PFSK-1 (cell line): ENCODE measurements around the gene SFT2D3.

Source experiments
- POLR2AphosphoS5 ChIP-seq: IDR thresholded peaks from 2 replicates; pipeline ENCODE4 v1.6.1; 2012; ENCODE audit warnings: low read depth, mild to moderate bottlenecking, control low read depth, low read length, moderate library complexity
- REST ChIP-seq, 2 experiments: IDR thresholded peaks; 2 replicates each; pipeline versions ENCODE4 v1.6.1 to v1.8.0; 2011 to 2012; ENCODE audit warnings: low read depth in 2 of 2, low read length in 2 of 2, control low read depth in 1 of 2, inconsistent platforms in 1 of 2, mild to moderate bottlenecking in 1 of 2, moderate library complexity in 1 of 2; ENCODE audit not compliant: insufficient read depth in 1 of 2
- TAF1 ChIP-seq: IDR thresholded peaks from 2 replicates; pipeline ENCODE4 v1.6.1; 2012; ENCODE audit warnings: low read length, control low read depth, borderline replicate concordance; ENCODE audit not compliant: insufficient read depth

GRCh38 chr2:127674241-127675209 is 26.8 kb upstream of the SFT2D3 start:
- TF ChIP-seq REST (IDR thresholded peaks at IDR 0.05; ENCODE audit: insufficient read depth in 1 of 2, low read depth in 2 of 2, low read length in 2 of 2) (no peak), TAF1 (no peak), POLR2AphosphoS5 (no peak)
